Measurements from ENCODE around the gene TCTA.

Gene TCTA

GRCh38 chr3:49411968-49412631, at the start of gene TCTA, which contains the start of gene RHOA:
Gene TCTA (plus strand): TSS chr3:49412423. CDS start chr3:49412427, 4 bp downstream.
Gene RHOA (minus strand): TSS chr3:49411976. CDS start chr3:49375589, 36,387 bp downstream.
- peak within 1 kb of the TSS; percentile 98 for H3K4me3 ChIP-seq (ENCODE audit: low read depth, low read length)
- POLR2A ChIA-PET, result interaction anchor here (0.6 to 1.9 kb wide), 30 partner anchors 10 to 562 kb away, joined by 3 to 33 read pairs (median 4); partner anchors contain the start of genes AMT, DAG1, KLHDC8B and NDUFAF3
- CTCF ChIA-PET, result interaction anchor here (0.6 to 1.0 kb wide), 2 partner anchors 39 to 127 kb away, joined by 3 read pairs; no protein-coding TSS in a partner anchor
- peaks cover 0 to 22% of the 10 kb centered on the region in 2 experiments; a peak in 1 of 3 replicates for H3K36me3 ChIP-seq (ENCODE audit: control insufficient read depth in 2 of 2, insufficient read depth in 1 of 2, low read length in 2 of 2)
- H3K4me1 ChIP-seq (ENCODE audit: control insufficient read depth, insufficient read depth, low read length), result peaks cover 7% of the 10 kb centered on the region
- no peaks in the 10 kb centered on the region for H3K9me3 ChIP-seq (ENCODE audit: control insufficient read depth, insufficient read depth, low read depth, low read length)
- H3K27ac ChIP-seq (ENCODE audit: extremely low read depth, low read depth, low read length), result peak within 1 kb of the TSS; percentile 96
- TF ChIP-seq ZFHX2 (tag by site-specific recombination; conservative IDR thresholded peaks at IDR 0.05) (peak; percentile 64; the same call in 1 of the 2 replicates), KLF16 (tag by site-specific recombination; IDR thresholded peaks at IDR 0.05) (0 out of 2 replicates have a peak, but pooled peaks have one; percentile 26), ZIC2 (tag by site-specific recombination; IDR thresholded peaks at IDR 0.05) (no peak), GLI2 (tag by site-specific recombination; IDR thresholded peaks at IDR 0.05; ENCODE audit: borderline replicate concordance, low read depth) (no peak), ZNF843 (tag by site-specific recombination; IDR thresholded peaks at IDR 0.05) (no peak; the same call in 1 of the 2 replicates), ZFP37 (tag by site-specific recombination; IDR thresholded peaks at IDR 0.05) (no peak), ZXDB (tag by site-specific recombination; IDR thresholded peaks at IDR 0.05) (0 out of 2 replicates have a peak, but pooled peaks have one; percentile 34), PATZ1 (tag by site-specific recombination; IDR thresholded peaks at IDR 0.05) (0 out of 2 replicates have a peak, but pooled peaks have one; percentile 49), REST (tag by site-specific recombination; IDR thresholded peaks at IDR 0.05) (peak; percentile 21; the same call in 1 of the 2 replicates), GLIS1 (tag by site-specific recombination; IDR thresholded peaks at IDR 0.05) (peak; percentile 58; the same call in 1 of the 2 replicates), ZNF184 (tag by site-specific recombination; IDR thresholded peaks at IDR 0.05) (no peak), YY1 (tag by site-specific recombination; IDR thresholded peaks at IDR 0.05) (peak; percentile 69), TRIM28 (IDR thresholded peaks at IDR 0.05; ENCODE audit: borderline replicate concordance, low read length) (peak; percentile 63; the same call in 1 of the 2 replicates), SP3 (tag by site-specific recombination; IDR thresholded peaks at IDR 0.05) (peak; percentile 59; the same call in 1 of the 2 replicates), SP7 (tag by site-specific recombination; IDR thresholded peaks at IDR 0.05) (peak; percentile 20; the same call in 1 of the 2 replicates), ZNF335 (tag by site-specific recombination; conservative IDR thresholded peaks at IDR 0.05) (peak; percentile 55), ZBTB11 (tag by site-specific recombination; conservative IDR thresholded peaks at IDR 0.05; ENCODE audit: low read depth) (peak; percentile 43; the same call in 1 of the 2 replicates), KLF7 (tag by site-specific recombination; IDR thresholded peaks at IDR 0.05; ENCODE audit: borderline replicate concordance) (peak; percentile 65; the same call in 1 of the 2 replicates), CTCF (tag by site-specific recombination; IDR thresholded peaks at IDR 0.05) (no peak)
- TF ChIP-seq, protein P1, sequence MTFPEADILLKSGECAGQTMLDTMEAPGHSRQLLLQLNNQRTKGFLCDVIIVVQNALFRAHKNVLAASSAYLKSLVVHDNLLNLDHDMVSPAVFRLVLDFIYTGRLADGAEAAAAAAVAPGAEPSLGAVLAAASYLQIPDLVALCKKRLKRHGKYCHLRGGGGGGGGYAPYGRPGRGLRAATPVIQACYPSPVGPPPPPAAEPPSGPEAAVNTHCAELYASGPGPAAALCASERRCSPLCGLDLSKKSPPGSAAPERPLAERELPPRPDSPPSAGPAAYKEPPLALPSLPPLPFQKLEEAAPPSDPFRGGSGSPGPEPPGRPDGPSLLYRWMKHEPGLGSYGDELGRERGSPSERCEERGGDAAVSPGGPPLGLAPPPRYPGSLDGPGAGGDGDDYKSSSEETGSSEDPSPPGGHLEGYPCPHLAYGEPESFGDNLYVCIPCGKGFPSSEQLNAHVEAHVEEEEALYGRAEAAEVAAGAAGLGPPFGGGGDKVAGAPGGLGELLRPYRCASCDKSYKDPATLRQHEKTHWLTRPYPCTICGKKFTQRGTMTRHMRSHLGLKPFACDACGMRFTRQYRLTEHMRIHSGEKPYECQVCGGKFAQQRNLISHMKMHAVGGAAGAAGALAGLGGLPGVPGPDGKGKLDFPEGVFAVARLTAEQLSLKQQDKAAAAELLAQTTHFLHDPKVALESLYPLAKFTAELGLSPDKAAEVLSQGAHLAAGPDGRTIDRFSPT (tag by site-specific recombination; IDR thresholded peaks at IDR 0.05), result no peak
- TF ChIP-seq, protein P2, sequence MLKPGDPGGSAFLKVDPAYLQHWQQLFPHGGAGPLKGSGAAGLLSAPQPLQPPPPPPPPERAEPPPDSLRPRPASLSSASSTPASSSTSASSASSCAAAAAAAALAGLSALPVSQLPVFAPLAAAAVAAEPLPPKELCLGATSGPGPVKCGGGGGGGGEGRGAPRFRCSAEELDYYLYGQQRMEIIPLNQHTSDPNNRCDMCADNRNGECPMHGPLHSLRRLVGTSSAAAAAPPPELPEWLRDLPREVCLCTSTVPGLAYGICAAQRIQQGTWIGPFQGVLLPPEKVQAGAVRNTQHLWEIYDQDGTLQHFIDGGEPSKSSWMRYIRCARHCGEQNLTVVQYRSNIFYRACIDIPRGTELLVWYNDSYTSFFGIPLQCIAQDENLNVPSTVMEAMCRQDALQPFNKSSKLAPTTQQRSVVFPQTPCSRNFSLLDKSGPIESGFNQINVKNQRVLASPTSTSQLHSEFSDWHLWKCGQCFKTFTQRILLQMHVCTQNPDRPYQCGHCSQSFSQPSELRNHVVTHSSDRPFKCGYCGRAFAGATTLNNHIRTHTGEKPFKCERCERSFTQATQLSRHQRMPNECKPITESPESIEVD (tag by site-specific recombination; IDR thresholded peaks at IDR 0.05), result no peak

Measured in HEK293 (cell line).